SU-DHL-6 (cell line): ENCODE measurements around the gene BMP2K.

Experiments used
- H2AFZ ChIP-seq: fragments of 200-600 bp; sonication (generic); 2 replicates; pipeline ENCODE4 v1.6.1; 2014; ENCODE audit warnings: low read depth, mild to moderate bottlenecking, moderate library complexity, mixed read lengths, antibody characterized with exemption, low read length; ENCODE audit not compliant: severe bottlenecking
- H3F3A ChIP-seq: fragments of 200-600 bp; shearing (Covaris generic); 2 replicates; pipeline ENCODE4 v1.6.0; 2016; ENCODE audit warnings: antibody characterized with exemption, mild to moderate bottlenecking; ENCODE audit not compliant: insufficient read depth
- H3K27ac ChIP-seq: fragments of 200-600 bp; sonication (generic); 2 replicates; pipeline ENCODE4 v1.5.1; 2016; ENCODE audit warnings: low read depth, mild to moderate bottlenecking, low read length, moderate library complexity, mixed read lengths
- H3K27me3 ChIP-seq: fragments of 200-600 bp; sonication (generic), shearing (Covaris generic); 2 replicates; pipeline ENCODE4 v1.6.0; 2014; ENCODE audit warnings: mild to moderate bottlenecking, low read length
- H3K36me3 ChIP-seq: fragments of 200-600 bp; sonication (generic); 2 replicates; pipeline ENCODE4 v1.6.1; 2014; ENCODE audit warnings: mild to moderate bottlenecking, low read length, mixed read lengths
- H3K4me2 ChIP-seq: fragments of 300-600, 200-600 bp; shearing (Covaris generic), sonication (generic); 2 replicates; pipeline ENCODE4 v1.6.0; 2014; ENCODE audit warnings: low read length, low read depth, mild to moderate bottlenecking; ENCODE audit not compliant: poor library complexity, severe bottlenecking
- H3K4me3 ChIP-seq: fragments of 200-600 bp; sonication (generic); 2 replicates; pipeline ENCODE4 v1.5.1; 2014; ENCODE audit warnings: antibody characterized with exemption, low read length, mild to moderate bottlenecking, mixed read lengths; ENCODE audit not compliant: insufficient read depth, poor library complexity, severe bottlenecking
- H3K79me2 ChIP-seq: fragments of 200-600 bp; sonication (generic); 2 replicates; pipeline ENCODE4 v1.6.1; 2014; ENCODE audit warnings: mild to moderate bottlenecking, low read length, moderate library complexity; ENCODE audit not compliant: insufficient read depth
- H3K9ac ChIP-seq: fragments of 200-600 bp; sonication (generic); 2 replicates; pipeline ENCODE4 v1.7.0; 2014; ENCODE audit warnings: mild to moderate bottlenecking, low read length
- H3K9me2 ChIP-seq: fragments of 200-600 bp; sonication (generic); replicated peaks from 2 replicates; pipeline ENCODE4 v1.6.1; 2014; ENCODE audit warnings: low read length; ENCODE audit not compliant: insufficient read depth
- H3K9me3 ChIP-seq: fragments of 200-600 bp; sonication (generic); 2 replicates; pipeline ENCODE4 v1.6.1; 2014; ENCODE audit warnings: low read length, mixed read lengths; ENCODE audit not compliant: insufficient read depth
- H4K20me1 ChIP-seq: fragments of 200-600 bp; sonication (generic); 2 replicates; pipeline ENCODE4 v1.6.1; 2014; ENCODE audit warnings: low read depth, mild to moderate bottlenecking, antibody characterized with exemption, low read length, moderate library complexity, mixed read lengths
- CTCF ChIP-seq: fragments of 200-600 bp; sonication (generic); IDR thresholded peaks from one replicate; pipeline ENCODE4 v1.5.1; 2017; ENCODE audit warnings: antibody characterized with exemption, mild to moderate bottlenecking, low read length, moderate library complexity; ENCODE audit not compliant: insufficient read depth, poor library complexity, severe bottlenecking
- EZH2phosphoT487 ChIP-seq: fragments of 200-600 bp; sonication (generic), shearing (Covaris generic); conservative IDR thresholded peaks from 2 replicates; pipeline ENCODE4 v1.6.1; 2018; ENCODE audit warnings: mild to moderate bottlenecking, antibody characterized with exemption, low read length, moderate library complexity, mixed read lengths

The BMP2K gene

GRCh38 chr4:78776729-78777575, 802 bp downstream of the BMP2K start:
- TF ChIP-seq EZH2phosphoT487 = no peak
- TF ChIP-seq CTCF = no peak
- H3K4me2 ChIP-seq = peak overlapping the region; percentile 90
- no peaks in the 10 kb centered on the region for H3K9me3 ChIP-seq
- no peaks in the 10 kb centered on the region for H3K36me3 ChIP-seq
- H4K20me1 ChIP-seq = 0 out of 2 replicates have a peak, but pooled peaks cover 8% of the 10 kb centered on the region
- H3K27me3 ChIP-seq = no peaks in the 10 kb centered on the region
- H3K9me2 ChIP-seq = no peaks in the 10 kb centered on the region
- no peak overlapping the region for H2AFZ ChIP-seq
- H3K4me3 ChIP-seq = peak overlapping the region; percentile 77
- H3K27ac ChIP-seq = peak overlapping the region; percentile 31
- H3F3A ChIP-seq = 0 out of 2 replicates have a peak, but pooled peaks cover 4% of the 10 kb centered on the region
- peak overlapping the region; percentile 92 for H3K9ac ChIP-seq
- peaks cover 38% of the 10 kb centered on the region for H3K79me2 ChIP-seq

- H3K36me3 ChIP-seq = no peaks in the 10 kb centered on the region
- peak overlapping the region; percentile 92 for H3K9ac ChIP-seq
- H3K4me3 ChIP-seq = peak overlapping the region; percentile 77
- H3F3A ChIP-seq = 0 out of 2 replicates have a peak, but pooled peaks cover 4% of the 10 kb centered on the region
- no peaks in the 10 kb centered on the region for H3K9me2 ChIP-seq
- TF ChIP-seq EZH2phosphoT487 (no peak), CTCF (no peak)
- H3K27ac ChIP-seq = no peak overlapping the region
- no peaks in the 10 kb centered on the region for H3K27me3 ChIP-seq
- no peak overlapping the region for H2AFZ ChIP-seq
- H4K20me1 ChIP-seq = 0 out of 2 replicates have a peak, but pooled peaks cover 8% of the 10 kb centered on the region
- H3K79me2 ChIP-seq = peaks cover 44% of the 10 kb centered on the region
- peak overlapping the region; percentile 90 for H3K4me2 ChIP-seq
- no peaks in the 10 kb centered on the region for H3K9me3 ChIP-seq
Observed at GRCh38 chr4:78777576-78777940, 1.4 kb downstream of the BMP2K start.

- H3K9ac ChIP-seq = no peak overlapping the region
Observed at GRCh38 chr4:78778530-78778929, 2.4 kb downstream of the BMP2K start.

More at GRCh38 chr4:78778530-78778929, 2.4 kb downstream of the BMP2K start:
- no peaks in the 10 kb centered on the region for H3K36me3 ChIP-seq
- H4K20me1 ChIP-seq = 0 out of 2 replicates have a peak, but pooled peaks cover 8% of the 10 kb centered on the region
- H3F3A ChIP-seq = 0 out of 2 replicates have a peak, but pooled peaks cover 4% of the 10 kb centered on the region
- peak overlapping the region; percentile 90 for H3K4me2 ChIP-seq
- H2AFZ ChIP-seq = no peak overlapping the region
- TF ChIP-seq CTCF = no peak
- no peak for TF ChIP-seq EZH2phosphoT487
- no peak overlapping the region for H3K4me3 ChIP-seq
- H3K9me3 ChIP-seq = no peaks in the 10 kb centered on the region
- H3K27me3 ChIP-seq = no peaks in the 10 kb centered on the region
- H3K27ac ChIP-seq = no peak overlapping the region
- H3K9me2 ChIP-seq = no peaks in the 10 kb centered on the region
- peaks cover 52% of the 10 kb centered on the region for H3K79me2 ChIP-seq
